Measurements from ENCODE around the gene APH1A.

- TF ChIP-seq POLR2AphosphoS5 (IDR thresholded peaks at IDR 0.05; ENCODE audit: low read depth, low read length) (no peak), REST (IDR thresholded peaks at IDR 0.05; ENCODE audit: insufficient read depth in 1 of 2, low read depth in 2 of 2, low read length in 2 of 2) (no peak), TAF1 (IDR thresholded peaks at IDR 0.05; ENCODE audit: borderline replicate concordance, insufficient read depth, low read length) (no peak), SIN3A (IDR thresholded peaks at IDR 0.05; ENCODE audit: borderline replicate concordance, insufficient read depth, low read length) (no peak), FOXP2 (optimal IDR thresholded peaks at IDR 0.05; ENCODE audit: borderline replicate concordance, extremely low read depth, extremely low read length, insufficient read depth) (no peak)
Observed at GRCh38 chr1:150302338-150302737, 33.5 kb upstream of the APH1A start.
